Vagina (tissue), 2 donors: ENCODE results near the gene ASCC3.

Experiments used
- POLR2A ChIP-seq, 2 donors: fragments of 450-650 bp; IDR thresholded peaks; one replicate each; pipeline ENCODE4 v1.6.1; 2017; ENCODE audit warnings: antibody characterized with exemption in 2 of 2, mild to moderate bottlenecking in 2 of 2, moderate library complexity in 2 of 2
- POLR2AphosphoS5 ChIP-seq, 2 donors: sonication (generic); formaldehyde crosslinking; IDR thresholded peaks; one replicate each; pipeline ENCODE4 v1.9.0; 2017; ENCODE audit warnings: antibody characterized with exemption in 2 of 2, mild to moderate bottlenecking in 2 of 2, low read depth in 1 of 2; ENCODE audit not compliant: insufficient read depth in 1 of 2
- TF ChIP-seq, protein P1 (sequence below), 3 experiments: fragments of 450-650 bp in 2 of 3; fragments of 200-600 bp in 1 of 3; sonication (generic) in 1 of 3; IDR thresholded peaks; one replicate each; pipeline ENCODE4 v1.5.1; 2017 to 2019; ENCODE audit warnings: antibody characterized with exemption in 3 of 3, mild to moderate bottlenecking in 2 of 3, moderate library complexity in 2 of 3

- TF ChIP-seq, protein P1, sequence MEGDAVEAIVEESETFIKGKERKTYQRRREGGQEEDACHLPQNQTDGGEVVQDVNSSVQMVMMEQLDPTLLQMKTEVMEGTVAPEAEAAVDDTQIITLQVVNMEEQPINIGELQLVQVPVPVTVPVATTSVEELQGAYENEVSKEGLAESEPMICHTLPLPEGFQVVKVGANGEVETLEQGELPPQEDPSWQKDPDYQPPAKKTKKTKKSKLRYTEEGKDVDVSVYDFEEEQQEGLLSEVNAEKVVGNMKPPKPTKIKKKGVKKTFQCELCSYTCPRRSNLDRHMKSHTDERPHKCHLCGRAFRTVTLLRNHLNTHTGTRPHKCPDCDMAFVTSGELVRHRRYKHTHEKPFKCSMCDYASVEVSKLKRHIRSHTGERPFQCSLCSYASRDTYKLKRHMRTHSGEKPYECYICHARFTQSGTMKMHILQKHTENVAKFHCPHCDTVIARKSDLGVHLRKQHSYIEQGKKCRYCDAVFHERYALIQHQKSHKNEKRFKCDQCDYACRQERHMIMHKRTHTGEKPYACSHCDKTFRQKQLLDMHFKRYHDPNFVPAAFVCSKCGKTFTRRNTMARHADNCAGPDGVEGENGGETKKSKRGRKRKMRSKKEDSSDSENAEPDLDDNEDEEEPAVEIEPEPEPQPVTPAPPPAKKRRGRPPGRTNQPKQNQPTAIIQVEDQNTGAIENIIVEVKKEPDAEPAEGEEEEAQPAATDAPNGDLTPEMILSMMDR (IDR thresholded peaks at IDR 0.05) = no peak
- TF ChIP-seq POLR2AphosphoS5 (IDR thresholded peaks at IDR 0.05; ENCODE audit: insufficient read depth in 1 of 2, low read depth in 1 of 2) = no peak
- TF ChIP-seq POLR2A (IDR thresholded peaks at IDR 0.05) = no peak
Measured at GRCh38 chr6:100724222-100724621, 156.9 kb downstream of the ASCC3 start.
